ENCODE data around the gene CCDC50. TPM values are rescaled to one million over a fixed set of nuclear protein-coding genes. Genes with fewer than 3 reads are reported as not detected.

CCDC50 gene
- total and polyA plus RNA-seq, 10 of the 15 experiments (the other 5 are each of a cell fraction or from before 2014, with no cell fraction given): 46.7 to 150 (median 125) TPM

- Histone ChIP-seq H3K36me3 (ENCODE audit: control insufficient read depth in 2 of 2, insufficient read depth in 2 of 2, low read length in 1 of 2) (no peaks in the 10 kb centered on the region), H2AFZ (ENCODE audit: control insufficient read depth, low read depth, low read length) (no peak overlapping the region), H4K20me1 (ENCODE audit: control insufficient read depth, insufficient read depth) (no peaks in the 10 kb centered on the region; the same call in 1 of the 2 replicates), H3K27me3 (replicated peaks in 1 of 2; ENCODE audit: control insufficient read depth in 2 of 2, insufficient read depth in 2 of 2, low read length in 1 of 2) (no peaks in the 10 kb centered on the region), H3K4me2 (ENCODE audit: control insufficient read depth, insufficient read depth) (no peak overlapping the region), H3K9me3 (replicated peaks; ENCODE audit: control insufficient read depth, insufficient read depth, low read length) (no peaks in the 10 kb centered on the region; the same call in 2 of the 3 replicates), H3K27ac (ENCODE audit: control insufficient read depth, insufficient read depth) (no peak overlapping the region), H3K4me3 (no peak overlapping the region), H3K79me2 (ENCODE audit: control insufficient read depth, insufficient read depth, low read length) (peaks cover 65% of the 10 kb centered on the region), H3K9ac (ENCODE audit: control insufficient read depth, insufficient read depth, low read length) (no peak overlapping the region), H3K4me1 (ENCODE audit: control insufficient read depth, insufficient read depth, low read length) (peaks cover 3% of the 10 kb centered on the region; the same call in 1 of the 2 replicates)
- SMC1A ChIA-PET (ENCODE audit: uncharacterized antibody, unreplicated experiment): interaction anchor here (1.0 to 7.9 kb wide), 12 partner anchors 8 to 202 kb away, joined by 3 to 208 read pairs (median 9); no protein-coding TSS in a partner anchor
- DNase-seq (ENCODE audit: low read depth, low spot score) (no peak), FAIRE-seq (no peak), ATAC-seq (peak; percentile 25; the same call in 2 of the 3 replicates)
- in situ Hi-C loops (cut with MboI): no loop called here
- RAD21 ChIA-PET (ENCODE audit: unreplicated experiment): interaction anchor here (0.6 to 7.2 kb wide), 11 partner anchors 11 to 99 kb away, joined by 3 to 108 read pairs (median 16); no protein-coding TSS in a partner anchor
- intact Hi-C loops (cut with micrococcal nuclease; ENCODE audit: unreplicated experiment): loop anchor here (2.0 kb wide), 1 partner anchor 15 kb away; no protein-coding TSS in a partner anchor
- CTCF ChIA-PET: interaction anchor here (0.8 to 1.8 kb wide), 9 partner anchors 9 to 95 kb away, joined by 3 to 11 read pairs (median 4); partner anchors contain the start of gene UTS2B
- POLR2A ChIA-PET: interaction anchor here (1.1 to 6.8 kb wide), 5 partner anchors 10 to 79 kb away, joined by 3 to 49 read pairs (median 22); no protein-coding TSS in a partner anchor
- no TSS peak for BruUV-seq (replicated peaks)
- 95% methylated on average over 3 of the region's 3 CpGs for WGBS (ENCODE audit: insufficient coverage, insufficient replicate concordance, low lambda C conversion rate, missing lambda C conversion rate)
- TF ChIP-seq ESRRA (IDR thresholded peaks at IDR 0.05; ENCODE audit: low read length) (no peak), NFXL1 (IDR thresholded peaks at IDR 0.05; ENCODE audit: borderline replicate concordance) (no peak), SPI1 (IDR thresholded peaks at IDR 0.05; ENCODE audit: borderline replicate concordance, insufficient read depth, low read depth, low read length) (no peak), CREB1 (IDR thresholded peaks at IDR 0.05; ENCODE audit: low read depth) (no peak), FOXK2 (IDR thresholded peaks at IDR 0.05) (no peak), MYB (IDR thresholded peaks at IDR 0.05; ENCODE audit: borderline replicate concordance, low read depth, low read length) (no peak), RELA (IDR thresholded peaks at IDR 0.05; ENCODE audit: borderline replicate concordance, partially characterized antibody) (no peak), ETV6 (conservative IDR thresholded peaks at IDR 0.05 in 1 of 2, IDR thresholded peaks at IDR 0.05 in 1 of 2; ENCODE audit: borderline replicate concordance in 1 of 2, low read depth in 1 of 2) (no peak), TCF3 (IDR thresholded peaks at IDR 0.05; ENCODE audit: borderline replicate concordance, insufficient read depth, low read depth, low read length) (no peak)
Measured at GRCh38 chr3:191339316-191339917, 10.2 kb downstream of the CCDC50 start.

Data from GM12878 (cell line).